ENCODE measurements around the gene WDR6. TPM values are rescaled to one million over a fixed set of nuclear protein-coding genes. Genes with fewer than 3 reads are reported as not detected.
A peak's percentile ranks its signal among the peaks of the same experiment; 100 is the strongest.

WDR6 gene
- total RNA-seq, 2 experiments from 2014 or later, result 111 to 125 TPM

DNA sequence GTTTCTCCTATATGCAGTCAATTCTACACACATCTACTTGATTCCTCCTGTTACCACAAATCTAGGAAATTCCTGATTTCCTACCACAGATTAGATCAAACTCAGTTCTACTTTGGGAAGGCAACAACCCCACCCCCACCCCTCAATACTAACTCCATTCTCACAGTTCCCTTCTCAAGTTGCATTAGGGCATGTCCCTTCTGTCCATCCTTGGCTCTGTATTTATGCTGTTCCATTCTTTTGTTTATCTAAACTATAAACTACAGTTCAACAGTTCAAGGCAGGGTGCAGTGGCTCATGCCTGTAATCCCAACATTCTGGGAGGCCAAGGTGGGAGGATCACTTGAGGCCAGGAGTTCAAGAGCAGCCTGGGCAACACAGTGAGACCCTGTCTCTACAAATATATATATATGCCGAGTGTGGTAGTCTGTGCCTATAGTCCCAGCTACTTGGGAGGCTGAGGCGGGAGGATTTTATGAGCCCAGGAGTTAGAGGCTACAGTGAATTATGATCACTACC lies 47.2 kb downstream of the WDR6 start:
- intact Hi-C loops (cut with micrococcal nuclease), result no loop called here
- H3K27ac Mint-ChIP-seq, result peak overlapping the region; percentile 50

DNA sequence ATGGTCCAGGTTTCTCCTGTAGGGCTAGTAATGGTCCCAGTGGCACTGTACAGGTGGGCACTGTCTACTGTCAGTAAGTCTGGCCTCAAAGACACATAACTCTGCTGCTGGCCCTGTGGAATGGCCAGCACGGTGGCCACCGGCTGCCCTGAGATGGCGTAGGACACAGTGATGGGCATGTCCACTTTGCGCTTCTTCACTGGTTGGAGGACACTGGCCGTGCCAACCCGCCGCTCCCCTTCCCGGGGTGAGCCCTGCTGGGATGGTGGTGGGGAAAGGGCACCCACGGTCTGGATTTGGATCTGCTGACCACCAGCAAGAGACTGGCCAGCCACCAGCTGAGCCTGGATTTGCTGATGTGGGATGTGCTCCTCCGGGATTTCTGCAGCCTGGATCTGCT lies 50.1 kb downstream of the WDR6 start:
- H3K36me3 Mint-ChIP-seq (ENCODE audit: low read depth), result peaks cover 41% of the 10 kb centered on the region
- intact Hi-C loops (cut with micrococcal nuclease), result no loop called here
- no peaks in the 10 kb centered on the region for H3K27me3 Mint-ChIP-seq
- TF ChIP-seq, protein P1, sequence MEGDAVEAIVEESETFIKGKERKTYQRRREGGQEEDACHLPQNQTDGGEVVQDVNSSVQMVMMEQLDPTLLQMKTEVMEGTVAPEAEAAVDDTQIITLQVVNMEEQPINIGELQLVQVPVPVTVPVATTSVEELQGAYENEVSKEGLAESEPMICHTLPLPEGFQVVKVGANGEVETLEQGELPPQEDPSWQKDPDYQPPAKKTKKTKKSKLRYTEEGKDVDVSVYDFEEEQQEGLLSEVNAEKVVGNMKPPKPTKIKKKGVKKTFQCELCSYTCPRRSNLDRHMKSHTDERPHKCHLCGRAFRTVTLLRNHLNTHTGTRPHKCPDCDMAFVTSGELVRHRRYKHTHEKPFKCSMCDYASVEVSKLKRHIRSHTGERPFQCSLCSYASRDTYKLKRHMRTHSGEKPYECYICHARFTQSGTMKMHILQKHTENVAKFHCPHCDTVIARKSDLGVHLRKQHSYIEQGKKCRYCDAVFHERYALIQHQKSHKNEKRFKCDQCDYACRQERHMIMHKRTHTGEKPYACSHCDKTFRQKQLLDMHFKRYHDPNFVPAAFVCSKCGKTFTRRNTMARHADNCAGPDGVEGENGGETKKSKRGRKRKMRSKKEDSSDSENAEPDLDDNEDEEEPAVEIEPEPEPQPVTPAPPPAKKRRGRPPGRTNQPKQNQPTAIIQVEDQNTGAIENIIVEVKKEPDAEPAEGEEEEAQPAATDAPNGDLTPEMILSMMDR (IDR thresholded peaks at IDR 0.05), result no peak
- no peaks in the 10 kb centered on the region for H3K9me3 Mint-ChIP-seq
- no peak for DNase-seq
- no peak overlapping the region for H3K27ac Mint-ChIP-seq
- CTCF ChIA-PET, result no interaction called here
- H3K4me3 Mint-ChIP-seq, result no peak overlapping the region
- H3K4me1 Mint-ChIP-seq (ENCODE audit: low read depth), result peaks cover 2% of the 10 kb centered on the region
- no peak for ATAC-seq
- POLR2A ChIA-PET, result no interaction called here

More for the DNA sequence above, 47.2 kb downstream of the WDR6 start:
- Mint-ChIP-seq H3K4me1 (ENCODE audit: low read depth) (peaks cover 8% of the 10 kb centered on the region), H3K4me3 (no peak overlapping the region), H3K9me3 (no peaks in the 10 kb centered on the region), H3K36me3 (ENCODE audit: low read depth) (peaks cover 51% of the 10 kb centered on the region), H3K27me3 (no peaks in the 10 kb centered on the region)
- ChIA-PET POLR2A (interaction anchor here (1.3 kb wide), 1 partner anchor 39 kb away, joined by 3 read pairs; no protein-coding TSS in a partner anchor), CTCF (interaction anchor here (0.9 kb wide), 1 partner anchor 15 kb away, joined by 3 read pairs; no protein-coding TSS in a partner anchor)
- DNase-seq, result no peak
- no peak for ATAC-seq
- TF ChIP-seq, protein P1 (IDR thresholded peaks at IDR 0.05), result no peak

DNA sequence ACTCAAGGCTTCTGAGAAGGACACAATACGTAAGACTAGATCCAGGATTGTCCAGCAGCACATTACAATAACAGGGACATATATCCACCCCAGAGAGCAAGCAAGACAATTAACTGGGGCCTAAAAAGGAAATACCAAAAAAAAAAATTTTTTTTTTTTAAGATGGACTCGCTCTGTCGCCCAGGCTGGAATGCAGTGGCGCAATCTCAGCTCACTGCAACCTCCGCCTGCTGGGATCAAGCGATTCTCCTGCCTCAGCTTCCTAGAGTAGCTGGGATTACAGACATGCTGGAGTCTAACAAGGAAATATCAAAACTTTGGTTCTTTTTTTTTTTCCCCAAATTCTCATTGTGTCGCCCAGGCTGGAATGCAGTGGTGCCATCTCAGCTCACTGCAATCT lies 50.8 kb downstream of the WDR6 start:
- peaks cover 38% of the 10 kb centered on the region for H3K36me3 Mint-ChIP-seq (ENCODE audit: low read depth)
- no peaks in the 10 kb centered on the region for H3K9me3 Mint-ChIP-seq
- TF ChIP-seq, protein P1 (IDR thresholded peaks at IDR 0.05), result no peak
- intact Hi-C loops (cut with micrococcal nuclease), result no loop called here
- H3K4me3 Mint-ChIP-seq, result no peak overlapping the region
- no peak overlapping the region for H3K27ac Mint-ChIP-seq
- H3K27me3 Mint-ChIP-seq, result no peaks in the 10 kb centered on the region
- ATAC-seq (no peak), DNase-seq (no peak)
- ChIA-PET POLR2A (interaction anchor here (0.6 kb wide), 1 partner anchor 14 kb away, joined by 3 read pairs; no protein-coding TSS in a partner anchor), CTCF (interaction anchor here (0.6 kb wide), 1 partner anchor 1589 kb away, joined by 3 read pairs; no protein-coding TSS in a partner anchor)
- peaks cover 2% of the 10 kb centered on the region for H3K4me1 Mint-ChIP-seq (ENCODE audit: low read depth)

Small RNA genes lying within 50 kb of the gene (microRNA-seq; reads per million reads assigned to microRNA genes)
- 7,876 reads per million, percentile 96 among the genes with 10 or more reads in this experiment for gene MIR191 (ENCODE audit: borderline microRNAs expressed, borderline replicate concordance)
- gene MIR425 (ENCODE audit: borderline microRNAs expressed, borderline replicate concordance), result 2,677 reads per million, percentile 93 among the genes with 10 or more reads in this experiment

Other genes starting within 250 kb of the WDR6 start
- 10 to 100 TPM; 31.0 to 32.1 TPM for gene PRKAR2A, start 159.5 kb upstream of the WDR6 start, total RNA-seq
- 10 to 100 TPM; 14.8 to 16.8 TPM for gene SLC25A20, start 108.5 kb upstream of the WDR6 start, total RNA-seq
- 100 to 1,000 TPM in 1 of 2 experiments, 10 to 100 TPM in 1; 98.2 to 115 TPM for gene ARIH2, start 88.5 kb upstream of the WDR6 start, total RNA-seq
- gene P4HTM, start 17.1 kb upstream of the WDR6 start, total RNA-seq, result 10 to 100 TPM; 24.8 to 25.0 TPM
- 10 to 100 TPM; 20.2 to 22.8 TPM for gene DALRD3, start 11.2 kb downstream of the WDR6 start, total RNA-seq
- gene NDUFAF3, start 14.7 kb downstream of the WDR6 start, total RNA-seq, result 10 to 100 TPM; 90.7 to 95.5 TPM
- 100 to 1,000 TPM; 535 to 557 TPM for gene IMPDH2, start 22.0 kb downstream of the WDR6 start, total RNA-seq
- 100 to 1,000 TPM; 107 to 112 TPM for gene QRICH1, start 86.7 kb downstream of the WDR6 start, total RNA-seq
- gene QARS1, start 97.4 kb downstream of the WDR6 start, total RNA-seq, result 100 to 1,000 TPM; 270 to 282 TPM
- 10 to 100 TPM; 41.0 to 41.6 TPM for gene USP19, start 113.4 kb downstream of the WDR6 start, total RNA-seq
- not detected for gene LAMB2, start 125.7 kb downstream of the WDR6 start, total RNA-seq
- gene CCDC71, start 158.9 kb downstream of the WDR6 start, total RNA-seq, result 10 to 100 TPM; 18.1 to 18.7 TPM
- gene KLHDC8B, start 164.2 kb downstream of the WDR6 start, total RNA-seq, result 1 to 10 TPM; 1.3 to 2.2 TPM

Measured in activated CD8-positive, alpha-beta T cell treated with anti-CD3 and anti-CD28 coated beads for 36 hours (primary cell).